GM10248 (cell line): ENCODE measurements around the gene POU5F2.

Source experiments
- CTCF ChIA-PET: fragments of 300-600 bp; sonication (Branson Sonifier 250); formaldehyde crosslinking; extraction: SDS; loops from one replicate; lab custom pipeline; 2021; ENCODE audit warnings: antibody characterized with exemption; lab: Yijun Ruan, JAX
- POLR2A ChIA-PET: fragments of 350-650 bp; sonication (Branson Sonifier 250); formaldehyde crosslinking; extraction: SDS; loops from one replicate; lab custom pipeline; 2020; ENCODE audit warnings: antibody characterized with exemption; lab: Yijun Ruan, JAX
- DNase-seq: peaks from one replicate; pipeline ENCODE4 v3.0.0; 2012; ENCODE audit errors: extremely low spot score
- TF ChIP-seq, protein P1 (sequence below): IDR thresholded peaks from 2 replicates; pipeline ENCODE4 v1.5.1; 2012; ENCODE audit warnings: mild to moderate bottlenecking, low read depth; ENCODE audit errors: extremely low read depth, missing control alignments, control extremely low read depth

Gene POU5F2, protein sequence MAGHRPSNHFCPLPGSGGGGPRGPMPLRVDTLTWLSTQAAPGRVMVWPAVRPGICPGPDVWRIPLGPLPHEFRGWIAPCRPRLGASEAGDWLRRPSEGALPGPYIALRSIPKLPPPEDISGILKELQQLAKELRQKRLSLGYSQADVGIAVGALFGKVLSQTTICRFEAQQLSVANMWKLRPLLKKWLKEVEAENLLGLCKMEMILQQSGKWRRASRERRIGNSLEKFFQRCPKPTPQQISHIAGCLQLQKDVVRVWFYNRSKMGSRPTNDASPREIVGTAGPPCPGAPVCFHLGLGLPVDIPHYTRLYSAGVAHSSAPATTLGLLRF

DNA sequence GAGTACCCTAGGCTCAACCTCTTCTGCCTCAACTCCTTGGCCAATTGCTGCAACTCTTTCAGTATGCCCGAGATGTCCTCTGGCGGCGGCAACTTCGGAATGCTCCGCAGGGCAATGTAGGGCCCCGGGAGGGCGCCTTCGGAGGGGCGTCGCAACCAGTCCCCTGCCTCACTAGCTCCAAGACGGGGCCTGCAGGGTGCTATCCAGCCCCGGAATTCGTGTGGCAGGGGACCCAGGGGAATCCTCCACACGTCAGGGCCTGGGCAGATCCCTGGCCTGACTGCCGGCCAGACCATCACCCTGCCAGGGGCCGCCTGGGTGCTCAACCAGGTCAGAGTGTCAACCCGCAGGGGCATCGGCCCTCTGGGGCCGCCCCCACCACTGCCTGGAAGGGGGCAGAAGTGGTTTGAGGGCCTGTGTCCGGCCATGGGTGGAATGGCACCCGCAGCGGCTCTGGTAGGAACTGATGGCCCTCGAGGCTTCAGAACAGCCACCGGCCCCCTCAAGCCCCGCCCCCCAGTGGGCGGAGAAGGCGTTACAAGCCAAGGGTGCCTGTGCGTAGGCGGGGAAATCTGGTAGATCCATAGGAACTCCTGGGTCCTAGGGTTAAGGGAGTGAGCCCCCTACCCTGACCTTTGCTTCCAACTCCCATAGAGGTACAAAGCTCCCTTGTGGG, at the start of gene POU5F2:
Gene POU5F2, minus strand, starts transcription at position 465 of the 676 bp plus-strand sequence. Its CDS starts 37 bp downstream, at position 428.
- no peak for DNase-seq
- CTCF ChIA-PET: interaction anchor here (1.3 kb wide), 1 partner anchor 20 kb away, joined by 3 read pairs; no protein-coding TSS in a partner anchor
- TF ChIP-seq, protein P1, sequence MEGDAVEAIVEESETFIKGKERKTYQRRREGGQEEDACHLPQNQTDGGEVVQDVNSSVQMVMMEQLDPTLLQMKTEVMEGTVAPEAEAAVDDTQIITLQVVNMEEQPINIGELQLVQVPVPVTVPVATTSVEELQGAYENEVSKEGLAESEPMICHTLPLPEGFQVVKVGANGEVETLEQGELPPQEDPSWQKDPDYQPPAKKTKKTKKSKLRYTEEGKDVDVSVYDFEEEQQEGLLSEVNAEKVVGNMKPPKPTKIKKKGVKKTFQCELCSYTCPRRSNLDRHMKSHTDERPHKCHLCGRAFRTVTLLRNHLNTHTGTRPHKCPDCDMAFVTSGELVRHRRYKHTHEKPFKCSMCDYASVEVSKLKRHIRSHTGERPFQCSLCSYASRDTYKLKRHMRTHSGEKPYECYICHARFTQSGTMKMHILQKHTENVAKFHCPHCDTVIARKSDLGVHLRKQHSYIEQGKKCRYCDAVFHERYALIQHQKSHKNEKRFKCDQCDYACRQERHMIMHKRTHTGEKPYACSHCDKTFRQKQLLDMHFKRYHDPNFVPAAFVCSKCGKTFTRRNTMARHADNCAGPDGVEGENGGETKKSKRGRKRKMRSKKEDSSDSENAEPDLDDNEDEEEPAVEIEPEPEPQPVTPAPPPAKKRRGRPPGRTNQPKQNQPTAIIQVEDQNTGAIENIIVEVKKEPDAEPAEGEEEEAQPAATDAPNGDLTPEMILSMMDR: no peak
- POLR2A ChIA-PET: no interaction called here

DNA sequence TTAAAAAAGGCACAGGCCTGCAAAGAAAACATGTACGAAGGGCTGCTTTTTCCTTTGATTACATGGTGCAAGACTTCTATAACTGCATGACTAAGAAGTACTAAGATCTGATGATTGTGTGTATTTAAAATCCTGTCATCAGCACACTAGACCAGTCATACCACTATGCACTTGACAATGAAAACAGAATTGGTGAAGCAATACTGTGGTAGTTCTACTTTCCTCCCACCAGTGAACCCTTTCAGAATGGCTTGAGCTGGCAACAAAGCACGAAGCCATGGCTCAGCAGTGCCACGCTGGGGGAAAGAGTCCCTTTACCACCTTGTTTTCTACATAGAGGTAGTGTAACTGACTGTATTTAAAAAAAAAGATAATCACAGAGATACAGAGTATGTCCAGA, 49.0 kb upstream of the POU5F2 start:
- CTCF ChIA-PET: interaction anchor here (1.0 to 4.8 kb wide), 4 partner anchors 10 to 67 kb away, joined by 3 to 26 read pairs (median 6); no protein-coding TSS in a partner anchor
- DNase-seq: no peak
- TF ChIP-seq, protein P1: no peak
- POLR2A ChIA-PET: no interaction called here

DNA sequence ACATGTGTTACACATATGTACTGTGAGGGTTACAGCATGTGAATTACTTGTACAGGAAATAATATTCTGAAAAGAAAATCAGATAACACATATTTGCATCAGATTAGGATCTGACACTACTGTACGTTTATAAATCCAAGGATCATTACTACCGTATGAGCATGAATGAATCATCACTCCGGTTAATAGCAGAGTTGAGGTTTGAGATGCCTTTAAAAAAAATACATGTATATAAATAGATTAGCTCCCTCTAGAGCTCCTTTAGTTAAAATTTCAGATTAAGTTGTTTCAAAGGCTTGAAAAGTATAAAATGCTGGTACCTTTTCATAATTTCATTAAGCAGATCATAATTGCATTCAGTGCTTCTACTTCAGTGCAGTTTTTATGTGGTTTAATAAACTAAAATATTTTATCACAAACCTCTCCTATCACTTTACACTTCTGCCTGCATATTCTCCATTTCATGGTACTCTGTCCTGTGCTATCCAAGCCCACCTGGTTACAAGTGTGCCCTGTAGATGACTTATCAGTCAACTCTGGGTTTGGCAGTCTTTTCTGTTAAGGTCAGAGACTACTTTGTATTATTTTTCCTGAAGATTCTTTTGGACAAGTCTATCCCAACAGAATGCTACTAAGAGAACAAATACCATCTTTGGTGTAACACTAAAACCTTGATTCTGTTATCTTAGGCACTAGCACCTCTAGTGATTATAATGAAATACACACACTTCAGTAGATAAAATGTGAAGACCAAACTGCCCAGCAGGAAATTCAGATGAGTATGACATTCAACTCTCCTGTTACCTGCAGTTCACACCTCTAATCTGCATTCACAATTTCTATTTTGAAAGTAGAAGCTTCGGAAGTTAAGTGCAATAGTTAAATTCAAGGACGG, 48.0 kb upstream of the POU5F2 start:
- ChIA-PET CTCF (interaction anchor here (2.6 to 4.8 kb wide), 2 partner anchors 10 to 11 kb away, joined by 8 to 26 read pairs; no protein-coding TSS in a partner anchor), POLR2A (no interaction called here)
- TF ChIP-seq, protein P1: no peak
- no peak for DNase-seq

DNA sequence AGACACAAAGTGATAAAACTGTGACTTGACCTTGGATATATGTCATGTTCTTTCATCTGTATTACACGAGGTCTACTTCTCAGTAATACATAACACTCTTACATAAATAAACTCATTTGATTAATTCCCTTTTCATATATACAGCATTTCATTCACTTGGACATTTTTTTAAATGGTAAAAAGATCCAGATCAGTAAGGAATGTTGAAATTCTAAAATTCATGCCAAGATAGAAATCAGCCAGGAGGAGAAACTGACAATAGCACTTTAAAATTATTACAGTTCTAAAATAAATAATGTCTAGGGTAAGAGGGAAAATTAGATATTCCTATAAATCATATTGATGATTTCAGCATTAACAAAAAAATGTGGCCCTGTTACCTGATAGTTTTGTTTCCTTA, 46.2 kb upstream of the POU5F2 start:
- no peak for DNase-seq
- ChIA-PET POLR2A (no interaction called here), CTCF (interaction anchor here (4.8 kb wide), 1 partner anchor 13 kb away, joined by 26 read pairs; no protein-coding TSS in a partner anchor)
- TF ChIP-seq, protein P1: no peak

DNA sequence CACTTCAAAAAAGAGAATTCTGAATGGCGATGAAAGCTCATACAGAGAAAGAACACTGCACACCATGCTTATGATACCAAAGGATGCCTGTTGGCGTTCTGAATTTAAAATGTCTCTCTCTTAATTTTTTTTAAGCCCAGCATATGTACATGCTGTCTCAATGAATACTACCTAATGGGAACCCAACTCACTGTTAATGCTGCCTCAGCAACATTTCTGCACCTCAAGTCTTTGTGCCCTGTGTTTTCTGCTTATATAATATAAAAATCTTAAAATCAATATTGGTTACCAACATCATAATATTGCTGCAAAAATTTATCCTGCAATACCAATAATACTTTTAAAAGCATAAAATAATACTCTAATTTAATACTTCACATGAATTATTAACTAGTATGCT, 44.1 kb upstream of the POU5F2 start:
- TF ChIP-seq, protein P1: no peak
- POLR2A ChIA-PET: no interaction called here
- CTCF ChIA-PET: interaction anchor here (1.3 to 2.4 kb wide), 2 partner anchors 10 to 15 kb away, joined by 4 to 13 read pairs; no protein-coding TSS in a partner anchor
- no peak for DNase-seq
